GM21786 (cell line): ENCODE measurements around the gene MACROD2.

Experiments
- ATAC-seq: cut with Tn5 transposase; IDR thresholded peaks from one replicate; pipeline ENCODE4 v1.9.1; 2021; ENCODE audit not compliant: unreplicated experiment

MACROD2 gene

GRCh38 chr20:14062171-14062570 lies 66.9 kb downstream of the MACROD2 start:
- no peak for ATAC-seq

GRCh38 chr20:14062786-14063185 lies 67.5 kb downstream of the MACROD2 start:
- no peak for ATAC-seq

GRCh38 chr20:14064333-14064732 lies 69.0 kb downstream of the MACROD2 start:
- ATAC-seq, result no peak

- no peak for ATAC-seq
These were observed 69.6 kb downstream of the MACROD2 start for GRCh38 chr20:14064921-14065320.

- no peak for ATAC-seq
These were observed 70.5 kb downstream of the MACROD2 start for GRCh38 chr20:14065774-14066173.

GRCh38 chr20:14067603-14068002 lies 72.3 kb downstream of the MACROD2 start:
- ATAC-seq, result no peak

GRCh38 chr20:14069796-14070195 lies 74.5 kb downstream of the MACROD2 start:
- ATAC-seq, result no peak

GRCh38 chr20:14093652-14094051 lies 98.3 kb downstream of the MACROD2 start:
- no peak for ATAC-seq

GRCh38 chr20:14098261-14098660 lies 102.9 kb downstream of the MACROD2 start:
- ATAC-seq, result no peak

- no peak for ATAC-seq
These were observed 118.1 kb downstream of the MACROD2 start for GRCh38 chr20:14113416-14113815.

- ATAC-seq, result no peak
These were observed 118.9 kb downstream of the MACROD2 start for GRCh38 chr20:14114065-14114704.

- ATAC-seq, result no peak
These were observed 120.7 kb downstream of the MACROD2 start for GRCh38 chr20:14116037-14116436.

GRCh38 chr20:14117768-14118167 lies 122.5 kb downstream of the MACROD2 start:
- ATAC-seq, result no peak

- ATAC-seq, result no peak
These were observed 131.5 kb downstream of the MACROD2 start for GRCh38 chr20:14126856-14127255.

- ATAC-seq, result no peak
These were observed 132.4 kb downstream of the MACROD2 start for GRCh38 chr20:14127514-14128223.

- ATAC-seq, result no peak
These were observed 138.7 kb downstream of the MACROD2 start for GRCh38 chr20:14134004-14134403.

- no peak for ATAC-seq
These were observed 146.9 kb downstream of the MACROD2 start for GRCh38 chr20:14142171-14142570.

- ATAC-seq, result no peak
These were observed 147.8 kb downstream of the MACROD2 start for GRCh38 chr20:14142964-14143627.

- no peak for ATAC-seq
These were observed 152.7 kb downstream of the MACROD2 start for GRCh38 chr20:14148042-14148441.

- no peak for ATAC-seq
These were observed 160.0 kb downstream of the MACROD2 start for GRCh38 chr20:14155361-14155760.

- no peak for ATAC-seq
These were observed 183.2 kb downstream of the MACROD2 start for GRCh38 chr20:14178528-14178927.

- ATAC-seq, result no peak
These were observed 183.6 kb downstream of the MACROD2 start for GRCh38 chr20:14178952-14179351.
